Upper lobe of left lung (tissue), 6 donors: Measurements from ENCODE around the gene LIN52. TPM values are rescaled to one million over a fixed set of nuclear protein-coding genes. Genes with fewer than 3 reads are reported as not detected.
A peak's percentile ranks its signal among the peaks of the same experiment; 100 is the strongest.

ENCODE experiments used
- ATAC-seq, 2 donors: fragments of 200-7000 bp; cut with Tn5 transposase; one replicate each; pipeline ENCODE4 v1.9.1; 2022; ENCODE audit warnings: mild to moderate bottlenecking in 2 of 2, moderate library complexity in 2 of 2; ENCODE audit not compliant: low FRiP score in 2 of 2
- DNase-seq, 2 donors: peaks; one replicate each; pipeline ENCODE4 v3.0.0-alpha.2; 2019 to 2020
- H3K27ac ChIP-seq, 4 donors: fragments of 200-600 bp; sonication (generic); one replicate each; pipeline ENCODE4 v1.5.1; 2016 to 2019
- H3K27me3 ChIP-seq, 4 donors: fragments of 200-600 bp; sonication (generic); one replicate each; pipeline ENCODE4 v1.5.1; 2017 to 2019
- H3K36me3 ChIP-seq, 4 donors: fragments of 200-600 bp; sonication (generic); one replicate each; pipeline ENCODE4 v1.5.1; 2016 to 2019
- H3K4me1 ChIP-seq, 4 donors: fragments of 200-600 bp; sonication (generic); one replicate each; pipeline ENCODE4 v1.5.1; 2018 to 2019
- H3K4me3 ChIP-seq, 4 donors: fragments of 200-600 bp; sonication (generic); one replicate each; pipeline ENCODE4 v1.5.1; 2017 to 2019; ENCODE audit warnings: mild to moderate bottlenecking in 2 of 4, moderate library complexity in 1 of 4
- H3K9me3 ChIP-seq, 4 donors: fragments of 200-600 bp; sonication (generic); one replicate each; pipeline ENCODE4 v1.5.1; 2018 to 2019
- CTCF ChIP-seq, 6 experiments: fragments of 450-650 bp in 4 of 6; fragments of 200-600 bp in 2 of 6; sonication (generic) in 2 of 6; IDR thresholded peaks; one replicate each; pipeline ENCODE4 v1.5.1; 2016 to 2019; ENCODE audit warnings: antibody characterized with exemption in 6 of 6
- EP300 ChIP-seq, 4 donors: sonication (generic); formaldehyde crosslinking; IDR thresholded peaks; one replicate each; pipeline ENCODE4 v1.5.1; 2017; ENCODE audit warnings: antibody characterized with exemption in 4 of 4, control low read depth in 2 of 4
- POLR2A ChIP-seq, 4 donors: fragments of 450-650 bp; IDR thresholded peaks; one replicate each; pipeline ENCODE4 v1.5.1; 2016 to 2017; ENCODE audit warnings: antibody characterized with exemption in 4 of 4, mild to moderate bottlenecking in 2 of 4
- POLR2AphosphoS5 ChIP-seq, 2 donors: sonication (generic); formaldehyde crosslinking; IDR thresholded peaks; one replicate each; pipeline ENCODE4 v1.5.1; 2017; ENCODE audit warnings: antibody characterized with exemption in 2 of 2
- WGBS, 2 donors: methylation state at CpG; one replicate each; pipeline ENCODE4 v1.1.5; 2017 to 2018; 5-methylcytosine and 5-hydroxymethylcytosine counted together
- total RNA-seq, 6 donors: library from RNA; depleted of rRNA in 4 of 6; stranded (reverse); fragments of >200 nt in 4 of 6; gene quantifications; one replicate each; pipeline versions ENCODE4 v1.1.0 to v1.2.1, GENCODE V29; 2016 to 2021
- donor health status: DM: no; HTN: no; CAD: no; lungs with moderate emphysema.
- donor health status: DM: no; HTN: yes; CAD: no; lungs with severe emphysema.

Gene LIN52
- total RNA-seq, 6 donors from 2014 or later, result 5.8 to 9.7 (median 8.8) TPM

- H3K4me3 ChIP-seq, result no peak overlapping the region
- no peaks in the 10 kb centered on the region for H3K36me3 ChIP-seq
- TF ChIP-seq EP300 (IDR thresholded peaks at IDR 0.05) (peak in 1 of 4 donors; percentile 55), POLR2A (IDR thresholded peaks at IDR 0.05) (no peak), POLR2AphosphoS5 (IDR thresholded peaks at IDR 0.05) (no peak)
- H3K4me1 ChIP-seq, result peaks cover 0 to 4% (median 0%) of the 10 kb centered on the region in 4 donors
- H3K27me3 ChIP-seq, result no peaks in the 10 kb centered on the region
- DNase-seq (no peak), ATAC-seq (no peak)
- H3K9me3 ChIP-seq, result no peaks in the 10 kb centered on the region
- 67 to 87% methylated on average over 1 of the region's 1 CpG for WGBS, 2 donors
- H3K27ac ChIP-seq, result peak overlapping the region in 1 of 4 donors; percentile 19
Measured at GRCh38 chr14:74147571-74147970, 62.8 kb downstream of the LIN52 start.

DNA sequence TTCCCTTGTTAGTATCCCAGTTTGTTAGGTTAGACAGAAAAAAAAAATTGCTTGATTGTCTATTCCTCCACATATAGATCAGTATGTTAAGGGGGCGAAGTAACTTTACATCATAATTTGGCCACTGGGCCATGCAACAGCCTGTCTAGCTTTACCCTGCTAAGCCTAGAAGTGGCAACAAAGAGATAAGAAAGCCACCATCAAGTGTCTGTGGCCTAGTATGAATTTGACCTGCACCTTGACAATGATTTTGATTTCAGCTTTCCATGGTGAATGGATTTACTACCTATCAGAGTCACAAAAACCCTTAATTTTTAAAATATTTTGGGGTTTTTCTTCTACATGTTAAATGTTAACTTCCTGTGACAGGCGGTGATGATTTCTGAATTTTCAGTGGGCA lies 63.9 kb downstream of the LIN52 start:
- Histone ChIP-seq H3K36me3 (no peaks in the 10 kb centered on the region), H3K27me3 (no peaks in the 10 kb centered on the region), H3K9me3 (no peaks in the 10 kb centered on the region), H3K4me3 (no peak overlapping the region), H3K4me1 (no peaks in the 10 kb centered on the region), H3K27ac (no peak overlapping the region)
- TF ChIP-seq POLR2A (IDR thresholded peaks at IDR 0.05), result no peak
- no peak for TF ChIP-seq CTCF (IDR thresholded peaks at IDR 0.05)
- TF ChIP-seq EP300 (IDR thresholded peaks at IDR 0.05), result no peak
- TF ChIP-seq POLR2AphosphoS5 (IDR thresholded peaks at IDR 0.05), result no peak
- 81 to 100% methylated on average over 2 of the region's 2 CpGs for WGBS, 2 donors
- DNase-seq (no peak), ATAC-seq (no peak)

DNA sequence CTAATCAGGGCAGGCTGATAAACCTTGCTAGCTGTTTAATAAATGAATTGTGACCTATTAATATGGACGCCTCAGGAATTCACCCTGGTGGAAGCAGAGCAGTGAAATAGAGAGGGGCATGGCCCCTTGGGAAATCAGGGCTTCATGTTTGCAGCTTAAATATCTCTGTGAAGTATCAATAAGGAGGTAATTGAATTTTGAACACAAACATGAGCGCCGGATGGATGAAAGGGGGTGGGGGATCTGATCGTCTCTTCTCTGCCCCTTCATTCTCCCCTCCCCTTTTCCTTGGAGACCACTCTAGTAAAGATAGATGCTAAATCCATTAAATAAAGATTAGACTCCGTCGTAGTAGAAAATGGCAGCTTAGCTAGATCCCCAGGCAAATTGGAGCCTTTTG lies 70.5 kb downstream of the LIN52 start:
- no peak for ATAC-seq
- H3K9me3 ChIP-seq, result no peaks in the 10 kb centered on the region
- 74 to 77% methylated on average over 6 of the region's 6 CpGs for WGBS, 2 donors

GRCh38 chr14:74155749-74156148 lies 71.0 kb downstream of the LIN52 start:
- Histone ChIP-seq H3K4me1 (no peaks in the 10 kb centered on the region), H3K36me3 (no peaks in the 10 kb centered on the region), H3K27me3 (no peaks in the 10 kb centered on the region), H3K9me3 (no peaks in the 10 kb centered on the region), H3K4me3 (no peak overlapping the region), H3K27ac (no peak overlapping the region)
- ATAC-seq, result no peak
- TF ChIP-seq EP300 (IDR thresholded peaks at IDR 0.05) (no peak), CTCF (IDR thresholded peaks at IDR 0.05) (no peak), POLR2A (IDR thresholded peaks at IDR 0.05) (no peak), POLR2AphosphoS5 (IDR thresholded peaks at IDR 0.05) (no peak)
- DNase-seq, result no peak
- 77 to 81% methylated on average over 1 of the region's 1 CpG for WGBS, 2 donors

More for the DNA sequence above, 70.5 kb downstream of the LIN52 start:
- Histone ChIP-seq H3K27ac (no peak overlapping the region), H3K36me3 (no peaks in the 10 kb centered on the region), H3K4me1 (no peaks in the 10 kb centered on the region), H3K27me3 (no peaks in the 10 kb centered on the region), H3K4me3 (no peak overlapping the region)
- DNase-seq, result no peak
- no peak for TF ChIP-seq EP300 (IDR thresholded peaks at IDR 0.05)
- no peak for TF ChIP-seq POLR2A (IDR thresholded peaks at IDR 0.05)
- TF ChIP-seq CTCF (IDR thresholded peaks at IDR 0.05), result no peak
- no peak for TF ChIP-seq POLR2AphosphoS5 (IDR thresholded peaks at IDR 0.05)

- Histone ChIP-seq H3K36me3 (peaks cover 0 to 6% (median 0%) of the 10 kb centered on the region in 4 donors), H3K27me3 (no peaks in the 10 kb centered on the region), H3K4me3 (no peak overlapping the region), H3K4me1 (no peaks in the 10 kb centered on the region), H3K27ac (no peak overlapping the region), H3K9me3 (no peaks in the 10 kb centered on the region)
- no peak for DNase-seq
- WGBS, 2 donors, result 79 to 100% methylated on average over 2 of the region's 2 CpGs
- ATAC-seq, result no peak
- no peak for TF ChIP-seq CTCF (IDR thresholded peaks at IDR 0.05)
- TF ChIP-seq POLR2AphosphoS5 (IDR thresholded peaks at IDR 0.05), result no peak
- no peak for TF ChIP-seq EP300 (IDR thresholded peaks at IDR 0.05)
- no peak for TF ChIP-seq POLR2A (IDR thresholded peaks at IDR 0.05)
Measured at GRCh38 chr14:74160763-74161162, 76.0 kb downstream of the LIN52 start.
